Non-pigmented ciliary epithelial cell (primary cell): Measurements from ENCODE around the gene STN1.

Experiments used
- DNase-seq: peaks from one replicate; pipeline ENCODE4 v3.0.0-alpha.2; 2010; ENCODE audit warnings: low read depth

STN1 gene

GRCh38 chr10:103843854-103844570 lies 74.0 kb downstream of the STN1 start:
- DNase-seq, result no peak

GRCh38 chr10:103843045-103843444 lies 74.9 kb downstream of the STN1 start:
- no peak for DNase-seq

DNA sequence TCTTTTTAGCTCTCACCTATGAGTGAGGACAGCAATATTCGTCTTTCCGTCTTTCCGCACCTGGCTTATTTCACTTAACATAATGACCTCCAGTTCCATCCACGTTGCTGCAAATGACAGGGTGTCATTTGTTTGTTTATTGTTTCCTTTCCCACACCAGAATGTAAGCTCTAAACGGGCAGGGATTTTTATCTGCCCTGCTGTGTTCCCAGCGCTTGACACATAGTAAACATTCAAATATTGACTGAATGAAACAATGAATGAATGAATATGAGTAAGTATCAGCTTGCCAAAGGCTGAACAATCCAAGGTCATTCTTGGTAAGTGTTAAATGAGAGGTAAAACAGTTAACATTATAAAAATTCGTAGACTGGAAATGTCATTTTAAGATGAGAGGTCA lies 75.4 kb downstream of the STN1 start:
- DNase-seq, result no peak

DNA sequence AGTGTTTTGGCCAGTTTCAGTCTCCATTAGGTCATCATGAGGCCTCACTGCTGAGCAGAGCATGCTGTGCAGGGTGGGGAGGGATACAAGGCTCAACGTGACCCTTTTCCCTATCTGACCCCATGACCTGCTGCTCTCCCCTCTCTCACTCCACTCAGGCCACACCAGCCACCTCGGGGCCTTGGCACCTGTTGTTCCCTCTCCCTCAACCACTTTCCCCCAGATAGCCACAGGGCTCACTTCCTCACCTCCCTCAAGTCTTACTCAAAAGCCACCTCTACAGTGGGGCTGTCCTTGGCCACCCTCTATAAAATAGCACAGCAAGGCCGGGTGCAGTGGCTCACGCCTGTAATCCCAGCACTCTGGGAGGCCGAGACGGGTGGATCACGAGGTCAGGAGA lies 76.5 kb downstream of the STN1 start:
- no peak for DNase-seq

DNA sequence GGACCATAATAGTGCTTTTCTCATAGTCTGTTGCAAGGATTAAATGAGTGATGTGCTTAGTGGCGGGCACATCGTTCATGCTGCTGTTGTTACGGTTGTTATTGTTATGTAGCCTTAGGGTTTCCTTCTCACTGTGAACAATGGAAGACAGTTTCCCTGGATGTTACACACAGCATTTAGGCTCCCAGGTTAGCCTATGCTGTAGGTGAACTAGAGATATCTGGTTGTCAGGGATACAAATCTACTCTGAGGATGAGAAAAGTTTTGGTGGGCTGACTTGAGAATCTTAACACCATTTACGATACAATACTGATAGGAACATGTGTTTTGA lies 77.3 kb downstream of the STN1 start:
- DNase-seq, result no peak

DNA sequence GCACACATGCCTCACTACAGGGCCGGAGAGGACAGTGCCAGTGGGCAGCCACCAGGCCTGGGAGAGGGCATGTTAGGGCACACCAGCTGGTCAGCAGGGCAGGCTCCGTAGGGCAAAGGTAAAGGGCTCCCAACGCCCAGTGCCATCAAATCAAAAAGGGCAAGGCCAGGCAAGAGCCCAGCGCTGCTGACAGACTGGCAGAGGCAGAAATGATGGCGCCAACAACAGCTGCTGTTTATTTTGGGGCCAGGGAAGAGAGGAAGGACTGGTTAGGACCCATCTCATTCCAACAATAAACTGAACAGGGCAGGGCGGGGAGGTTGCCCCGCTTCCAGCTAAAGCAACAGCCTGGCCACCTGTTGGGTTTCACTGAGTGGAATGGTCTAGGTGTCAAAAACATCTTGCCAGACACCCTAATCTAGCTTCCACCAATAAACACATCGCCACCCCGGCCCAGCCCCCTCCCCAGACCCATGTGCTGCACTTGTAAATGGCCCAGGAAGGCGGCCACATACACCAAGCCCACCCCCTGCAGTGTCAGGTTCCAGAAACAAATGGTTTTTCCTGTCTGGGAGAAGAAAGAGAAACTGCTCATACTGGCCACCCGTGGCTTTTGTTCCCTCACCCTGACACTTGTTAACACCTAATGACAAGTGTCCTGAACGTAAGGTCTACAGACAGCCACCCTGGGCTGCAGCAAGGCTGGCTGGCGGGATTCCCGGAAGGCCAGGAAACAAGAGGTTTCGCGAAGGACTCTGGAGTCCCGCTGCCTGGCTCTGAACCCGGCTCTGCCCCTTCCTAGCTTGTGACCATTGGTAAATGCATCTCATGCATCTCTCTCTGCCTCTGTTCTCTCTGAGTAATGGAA lies 77.9 kb downstream of the STN1 start:
- DNase-seq, result no peak

GRCh38 chr10:103839519-103839871 lies 78.5 kb downstream of the STN1 start:
- DNase-seq, result no peak

DNA sequence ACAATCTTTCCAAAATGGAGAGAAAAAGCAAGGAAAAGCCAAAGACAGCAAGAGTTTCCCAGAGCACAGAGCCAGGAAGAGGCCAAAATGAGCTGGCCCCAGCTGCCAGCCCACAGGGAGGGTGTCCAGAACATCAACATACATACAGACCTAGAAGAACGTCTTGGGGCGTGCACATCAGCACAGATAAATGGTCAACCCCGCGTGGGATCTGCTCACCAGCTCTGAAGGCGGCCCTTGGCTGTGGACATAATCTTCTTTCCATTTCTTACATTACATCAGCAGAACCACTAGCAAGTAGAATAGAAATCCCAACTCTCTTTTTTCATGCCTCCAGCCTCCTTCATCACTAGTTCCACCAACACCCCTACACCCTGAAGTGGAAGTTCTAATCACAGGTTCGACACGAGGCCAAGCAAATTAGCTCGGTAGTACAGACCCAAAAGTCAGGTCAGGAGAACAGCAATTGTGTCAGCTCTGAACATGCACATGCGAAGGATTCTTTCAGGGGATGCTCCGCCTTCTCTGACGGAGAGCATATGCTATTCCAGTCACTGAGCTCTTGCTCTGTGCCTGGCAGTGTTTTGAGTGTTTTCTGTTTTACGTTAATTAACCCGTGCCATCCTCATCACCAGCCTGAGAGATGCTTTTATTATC lies 79.0 kb downstream of the STN1 start:
- DNase-seq, result no peak

- DNase-seq, result no peak
Observed at GRCh38 chr10:103838070-103838395, 80.0 kb downstream of the STN1 start.

DNA sequence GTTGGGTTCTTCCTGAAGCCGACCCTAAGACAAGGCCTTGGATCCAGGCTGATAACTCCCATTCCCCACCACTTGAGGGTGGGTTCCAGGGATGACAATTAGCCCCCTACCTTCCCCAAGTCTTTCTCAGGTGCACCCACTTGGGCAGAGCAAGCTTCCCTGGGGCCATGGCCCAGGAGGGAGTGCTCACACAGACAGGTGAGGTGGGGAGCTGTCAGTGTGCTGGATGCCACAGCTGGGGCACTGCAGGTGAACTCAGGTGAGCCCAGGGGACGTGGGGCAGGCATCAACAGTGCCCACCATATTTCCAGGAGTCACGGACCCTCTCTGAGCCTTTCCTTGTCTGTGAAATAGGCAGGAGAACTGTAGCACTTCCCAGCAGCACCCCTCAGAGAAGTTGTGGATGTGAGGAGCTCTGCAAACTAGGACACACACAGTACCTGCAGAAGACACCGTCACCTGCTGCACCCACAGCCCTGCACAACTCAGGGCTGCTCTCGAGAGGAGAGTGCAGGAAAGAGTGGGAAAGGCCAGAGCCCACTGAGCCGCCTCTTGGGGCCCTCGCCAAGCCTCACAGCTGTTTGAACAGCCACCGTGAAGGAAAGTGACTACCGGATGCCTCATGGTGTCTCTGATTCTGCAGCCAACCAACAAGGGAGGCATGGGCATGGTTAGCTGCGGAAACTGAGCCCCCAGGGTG lies 80.5 kb downstream of the STN1 start:
- no peak for DNase-seq

GRCh38 chr10:103836861-103837260 lies 81.1 kb downstream of the STN1 start:
- no peak for DNase-seq

GRCh38 chr10:103836273-103836672 lies 81.7 kb downstream of the STN1 start:
- DNase-seq, result no peak

- no peak for DNase-seq
Observed at GRCh38 chr10:103835096-103836050, 82.6 kb downstream of the STN1 start.

DNA sequence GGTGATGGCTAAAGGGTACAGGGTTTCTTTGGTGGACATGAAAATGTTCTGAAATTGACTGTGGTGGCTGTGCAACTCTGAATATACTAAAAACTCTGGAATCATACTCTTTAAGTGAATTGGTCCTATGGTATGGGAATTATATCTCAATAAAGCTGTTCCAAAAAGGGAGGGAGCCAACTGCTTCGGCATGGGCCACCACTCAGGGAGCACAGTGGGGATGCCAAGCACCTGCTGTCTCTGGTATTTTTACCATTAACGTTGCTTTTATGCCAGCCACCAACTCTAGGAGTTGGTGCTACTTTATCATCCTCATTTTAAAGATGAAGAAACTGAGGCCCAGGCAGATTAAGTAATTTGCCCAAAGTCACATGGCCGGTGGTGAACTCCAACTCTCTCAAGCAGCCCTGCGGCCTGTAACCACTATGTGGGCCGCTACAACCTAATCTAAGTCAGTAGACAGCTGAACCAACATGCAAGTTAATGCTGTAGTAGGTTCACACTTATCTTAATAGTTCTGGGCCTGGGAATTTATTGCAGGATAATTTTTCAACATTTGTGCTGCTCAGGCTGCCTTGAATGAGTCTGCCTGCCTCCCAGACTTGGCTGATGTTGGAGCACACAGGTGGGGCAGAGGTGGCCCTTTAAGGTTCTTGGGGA lies 83.4 kb downstream of the STN1 start:
- no peak for DNase-seq

DNA sequence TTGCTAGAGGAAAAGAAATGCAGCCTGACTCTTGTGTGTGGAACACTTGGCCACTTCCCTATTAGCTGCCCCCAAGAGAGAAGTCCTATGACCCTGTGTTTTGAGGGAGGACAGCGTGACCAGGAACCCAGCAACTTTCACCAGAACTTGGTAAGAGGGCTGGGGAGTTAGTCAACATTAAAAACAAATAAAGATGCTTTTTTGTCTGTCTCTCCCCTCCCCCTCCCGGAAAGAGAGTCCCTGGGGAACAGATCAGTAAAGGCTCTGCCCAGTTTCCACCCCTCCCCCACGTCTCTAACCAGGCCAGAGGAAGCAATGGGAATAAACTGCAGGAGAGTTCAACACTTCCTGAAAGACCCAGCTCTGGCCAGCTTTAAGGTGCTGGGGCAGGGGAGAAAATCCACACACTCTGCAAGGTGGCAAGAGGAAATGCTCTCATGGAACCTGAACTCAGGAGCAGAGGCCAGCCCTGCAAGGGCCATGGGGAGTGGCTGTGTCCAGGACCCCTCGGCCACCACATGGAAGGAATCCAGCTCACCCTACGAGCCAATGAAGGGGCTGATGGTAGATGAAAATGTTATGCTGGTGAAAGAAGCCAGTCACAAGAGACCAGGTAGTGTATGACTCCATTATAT lies 84.1 kb downstream of the STN1 start:
- no peak for DNase-seq

DNA sequence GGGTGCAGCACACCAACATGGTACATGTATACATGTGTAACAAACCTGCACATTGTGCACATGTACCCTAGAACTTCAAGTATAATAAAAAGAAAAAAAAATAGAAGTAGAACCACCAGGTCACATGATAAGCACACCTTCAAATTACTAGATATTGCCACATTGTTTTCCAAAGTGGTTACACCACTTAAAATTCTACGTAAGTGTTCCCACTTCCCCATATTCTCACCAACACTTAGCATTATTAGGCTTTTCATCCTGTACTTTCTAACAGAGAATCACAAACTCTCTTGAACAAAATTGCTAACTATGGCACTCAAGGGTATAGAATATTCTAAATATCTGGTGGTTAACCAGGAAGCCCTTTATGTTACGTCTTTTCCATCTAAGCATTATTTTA lies 85.2 kb downstream of the STN1 start:
- no peak for DNase-seq
